HEK293T (cell line): ENCODE measurements around the gene AP5B1.
A peak's percentile ranks its signal among the peaks of the same experiment; 100 is the strongest.
"Not testable (repeated sequence)": the region's sequence is repeated elsewhere in the genome, so short reads cannot be mapped to it uniquely, and the experiment has no call there.

Source experiments
- CTCF ChIA-PET: fragments of 350-600 bp; formaldehyde crosslinking; extraction: SDS; loops from one replicate; lab custom pipeline; 2021; ENCODE audit warnings: antibody characterized with exemption, inconsistent platforms; lab: Yijun Ruan, JAX
- POLR2A ChIA-PET: fragments of 350-600 bp; formaldehyde crosslinking; extraction: SDS; loops from one replicate; lab custom pipeline; 2020; ENCODE audit warnings: antibody characterized with exemption, inconsistent platforms; lab: Yijun Ruan, JAX
- DNase-seq: peaks from one replicate; pipeline ENCODE4 v3.0.0; 2012; ENCODE audit warnings: mixed read lengths; ENCODE audit errors: extremely low spot score
- ARNT ChIP-seq: fragments of 450-650 bp; IDR thresholded peaks from 2 replicates; pipeline ENCODE4 v1.6.1; 2017; ENCODE audit warnings: mild to moderate bottlenecking
- BHLHE40 ChIP-seq: fragments of 450-650 bp; IDR thresholded peaks from 2 replicates; pipeline ENCODE4 v1.6.1; 2016; ENCODE audit warnings: mild to moderate bottlenecking, moderate library complexity, borderline replicate concordance
- CTBP1 ChIP-seq: fragments of 450-650 bp; IDR thresholded peaks from 2 replicates; pipeline ENCODE4 v1.6.1; 2016; ENCODE audit warnings: borderline replicate concordance
- ELF4 ChIP-seq: fragments of 450-650 bp; IDR thresholded peaks from 2 replicates; pipeline ENCODE4 v1.6.1; 2017; ENCODE audit warnings: antibody characterized with exemption
- FOXA1 ChIP-seq: fragments of 450-650 bp; IDR thresholded peaks from 2 replicates; pipeline ENCODE4 v1.6.1; 2016; ENCODE audit warnings: mild to moderate bottlenecking
- FOXK2 ChIP-seq: fragments of 450-650 bp; IDR thresholded peaks from 2 replicates; pipeline ENCODE4 v1.6.1; 2016; ENCODE audit warnings: mild to moderate bottlenecking
- FOXM1 ChIP-seq: fragments of 450-650 bp; IDR thresholded peaks from 2 replicates; pipeline ENCODE4 v1.6.1; 2017; ENCODE audit warnings: mild to moderate bottlenecking, borderline replicate concordance
- HDGF ChIP-seq: fragments of 450-650 bp; IDR thresholded peaks from 2 replicates; pipeline ENCODE4 v1.6.1; 2017; ENCODE audit warnings: antibody characterized with exemption, borderline replicate concordance
- L3MBTL2 ChIP-seq: fragments of 450-650 bp; conservative IDR thresholded peaks from 2 replicates; pipeline ENCODE4 v1.6.1; 2016; ENCODE audit warnings: mild to moderate bottlenecking
- LEF1 ChIP-seq: fragments of 450-650 bp; IDR thresholded peaks from 2 replicates; pipeline ENCODE4 v1.6.1; 2017; ENCODE audit warnings: mild to moderate bottlenecking, borderline replicate concordance
- NFRKB ChIP-seq: fragments of 450-650 bp; IDR thresholded peaks from 2 replicates; pipeline ENCODE4 v1.6.1; 2016; ENCODE audit warnings: mild to moderate bottlenecking, moderate library complexity
- PKNOX1 ChIP-seq: fragments of 450-650 bp; IDR thresholded peaks from 2 replicates; pipeline ENCODE4 v1.6.1; 2016
- SP1 ChIP-seq: fragments of 450-650 bp; IDR thresholded peaks from 2 replicates; pipeline ENCODE4 v1.6.1; 2017
- SUZ12 ChIP-seq: fragments of 450-650 bp; IDR thresholded peaks from 2 replicates; pipeline ENCODE4 v1.6.1; 2016; ENCODE audit warnings: mild to moderate bottlenecking
- TARDBP ChIP-seq: fragments of 450-650 bp; IDR thresholded peaks from 2 replicates; pipeline ENCODE4 v1.6.1; 2016
- ZNF384 ChIP-seq: fragments of 450-650 bp; IDR thresholded peaks from 2 replicates; pipeline ENCODE4 v1.6.1; 2016

Gene AP5B1

GRCh38 chr11:65764434-65764833 lies 16.3 kb downstream of the AP5B1 start:
- ChIA-PET CTCF (interaction anchor here (0.9 kb wide), 1 partner anchor 15 kb away, joined by 3 read pairs; no protein-coding TSS in a partner anchor), POLR2A (interaction anchor here (0.8 to 1.2 kb wide), 2 partner anchors 9 to 52 kb away, joined by 3 to 4 read pairs; no protein-coding TSS in a partner anchor)
- TF ChIP-seq SP1 (no peak), FOXK2 (no peak), ARNT (no peak), PKNOX1 (no peak), NFRKB (no peak), HDGF (no peak), ELF4 (no peak), FOXA1 (no peak), CTBP1 (no peak), TARDBP (no peak), SUZ12 (no peak), L3MBTL2 (no peak), LEF1 (no peak), BHLHE40 (no peak), ZNF384 (no peak), FOXM1 (no peak)
- DNase-seq: no peak

GRCh38 chr11:65762816-65763215 lies 18.0 kb downstream of the AP5B1 start:
- POLR2A ChIA-PET, CTCF ChIA-PET, DNase-seq: not testable (repeated sequence)

DNA sequence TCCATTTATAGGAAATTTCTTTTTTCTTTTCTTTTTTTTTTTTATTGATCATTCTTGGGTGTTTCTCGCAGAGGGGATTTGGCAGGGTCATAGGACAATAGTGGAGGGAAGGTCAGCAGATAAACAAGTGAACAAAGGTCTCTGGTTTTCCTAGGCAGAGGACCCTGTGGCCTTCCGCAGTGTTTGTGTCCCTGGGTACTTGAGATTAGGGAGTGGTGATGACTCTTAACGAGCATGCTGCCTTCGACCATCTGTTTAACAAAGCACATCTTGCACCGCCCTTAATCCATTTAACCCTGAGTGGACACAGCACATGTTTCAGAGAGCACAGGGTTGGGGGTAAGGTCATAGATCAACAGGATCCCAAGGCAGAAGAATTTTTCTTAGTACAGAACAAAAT lies 18.6 kb downstream of the AP5B1 start:
- DNase-seq, POLR2A ChIA-PET, CTCF ChIA-PET: not testable (repeated sequence)

DNA sequence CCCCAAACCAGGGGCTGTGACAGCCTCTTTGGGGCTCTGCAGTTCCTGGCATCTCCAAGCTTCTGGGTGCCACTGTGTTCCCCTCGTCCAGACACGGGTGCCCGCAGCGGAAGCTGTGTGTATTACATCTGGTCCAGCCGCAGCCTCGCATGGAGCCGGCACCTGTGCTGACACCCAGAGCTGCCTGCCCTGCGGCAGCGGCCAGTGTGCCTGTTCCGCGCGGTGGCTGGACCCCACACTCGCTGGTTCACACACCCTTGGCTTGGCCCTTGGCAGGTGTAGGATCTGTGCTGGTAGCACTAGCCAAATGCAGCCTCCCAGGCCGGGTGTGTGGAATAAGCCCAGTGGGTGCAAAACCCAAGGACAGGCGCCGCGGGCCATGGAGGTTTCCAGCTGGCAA lies 35.7 kb downstream of the AP5B1 start:
- POLR2A ChIA-PET: interaction anchor here (0.7 to 0.8 kb wide), 2 partner anchors 9 to 33 kb away, joined by 3 read pairs; partner anchors contain the start of gene KAT5

GRCh38 chr11:65744699-65745042 lies 36.1 kb downstream of the AP5B1 start:
- ChIA-PET POLR2A (interaction anchor here (0.7 to 0.8 kb wide), 2 partner anchors 9 to 33 kb away, joined by 3 read pairs; partner anchors contain the start of gene KAT5), CTCF (interaction anchor here (0.6 to 1.0 kb wide), 5 partner anchors 8 to 243 kb away, joined by 3 to 6 read pairs (median 3); no protein-coding TSS in a partner anchor)
- no peak for DNase-seq
- TF ChIP-seq PKNOX1: no peak
- TF ChIP-seq FOXA1: no peak
- no peak for TF ChIP-seq L3MBTL2
- no peak for TF ChIP-seq LEF1
- no peak for TF ChIP-seq TARDBP
- no peak for TF ChIP-seq BHLHE40
- TF ChIP-seq SP1: no peak
- no peak for TF ChIP-seq CTBP1
- no peak for TF ChIP-seq NFRKB
- TF ChIP-seq ZNF384: no peak
- TF ChIP-seq ARNT: no peak
- TF ChIP-seq ELF4: no peak
- TF ChIP-seq HDGF: no peak
- no peak for TF ChIP-seq FOXK2

More for the DNA sequence above, 35.7 kb downstream of the AP5B1 start:
- TF ChIP-seq NFRKB (no peak), LEF1 (no peak), CTBP1 (no peak), ELF4 (no peak), L3MBTL2 (no peak), FOXK2 (no peak), FOXA1 (no peak), BHLHE40 (no peak), SP1 (no peak)
- no peak for DNase-seq
- CTCF ChIA-PET: interaction anchor here (0.6 to 1.0 kb wide), 5 partner anchors 8 to 243 kb away, joined by 3 to 6 read pairs (median 3); no protein-coding TSS in a partner anchor

DNA sequence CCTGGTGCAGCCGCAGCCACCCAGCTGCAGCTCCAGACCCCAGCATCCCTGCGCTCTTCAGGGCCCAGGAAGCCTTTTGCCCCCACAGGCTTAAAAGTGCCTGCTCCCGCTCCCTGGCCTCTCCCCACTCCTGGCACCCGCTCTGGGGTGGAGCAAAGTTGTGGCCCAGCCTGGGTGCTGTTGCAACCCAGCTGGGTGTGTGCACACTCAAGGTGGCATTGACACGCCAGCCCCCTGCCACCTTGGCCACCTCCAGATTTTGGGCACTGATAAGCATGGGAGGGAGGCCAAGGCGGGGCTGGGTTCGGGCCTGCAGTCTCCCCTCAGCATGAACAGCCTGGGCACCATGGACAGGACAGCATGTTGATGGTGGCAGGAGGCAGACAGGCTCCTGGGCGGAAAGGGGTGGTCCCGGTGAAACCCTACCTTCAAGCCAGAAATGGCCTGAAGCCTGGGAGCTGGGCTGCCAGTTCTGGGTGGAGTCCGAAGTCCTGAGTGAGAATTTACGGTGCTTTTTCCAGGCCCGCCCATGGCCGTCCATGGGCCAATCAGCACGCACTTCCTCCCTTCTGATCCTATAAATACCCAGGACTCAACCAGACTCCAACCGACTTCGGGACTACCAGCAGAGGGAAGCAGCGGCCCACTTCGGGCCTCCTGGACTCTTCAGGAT lies 36.6 kb downstream of the AP5B1 start:
- CTCF ChIA-PET: interaction anchor here (0.6 to 1.0 kb wide), 5 partner anchors 9 to 244 kb away, joined by 3 to 6 read pairs (median 3); no protein-coding TSS in a partner anchor
- POLR2A ChIA-PET: interaction anchor here (0.7 to 0.8 kb wide), 2 partner anchors 8 to 32 kb away, joined by 3 read pairs; partner anchors contain the start of gene KAT5
- TF ChIP-seq PKNOX1: 0 out of 2 replicates have a peak, but pooled peaks have one; percentile 3
- TF ChIP-seq ELF4: no peak
- DNase-seq: peak; percentile 52

DNA sequence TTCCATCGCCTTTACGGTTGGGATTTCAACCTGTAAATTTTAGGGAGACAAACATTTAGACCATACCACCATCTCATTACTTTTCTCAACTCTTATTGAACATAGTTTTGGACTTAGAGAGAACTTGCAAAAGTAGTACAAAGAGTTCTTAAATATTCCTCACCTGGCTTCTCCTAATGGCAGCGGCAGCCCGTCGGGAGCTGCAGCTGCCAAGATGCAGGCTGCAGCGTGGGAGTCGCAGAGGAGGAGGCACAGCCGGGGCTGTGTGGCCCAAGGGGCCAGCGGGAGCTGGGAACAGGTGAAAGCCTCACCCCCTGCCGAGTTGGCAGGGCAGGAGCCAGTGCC lies 37.1 kb downstream of the AP5B1 start:
- POLR2A ChIA-PET: no interaction called here
- TF ChIP-seq FOXA1: no peak
- no peak for TF ChIP-seq ARNT
- TF ChIP-seq FOXK2: no peak
- no peak for TF ChIP-seq SP1
- TF ChIP-seq ZNF384: no peak
- TF ChIP-seq HDGF: no peak
- TF ChIP-seq ELF4: no peak
- TF ChIP-seq LEF1: no peak
- CTCF ChIA-PET: no interaction called here
- no peak for DNase-seq
